ENCODE results near the gene FBXL22.

FBXL22 gene

DNA sequence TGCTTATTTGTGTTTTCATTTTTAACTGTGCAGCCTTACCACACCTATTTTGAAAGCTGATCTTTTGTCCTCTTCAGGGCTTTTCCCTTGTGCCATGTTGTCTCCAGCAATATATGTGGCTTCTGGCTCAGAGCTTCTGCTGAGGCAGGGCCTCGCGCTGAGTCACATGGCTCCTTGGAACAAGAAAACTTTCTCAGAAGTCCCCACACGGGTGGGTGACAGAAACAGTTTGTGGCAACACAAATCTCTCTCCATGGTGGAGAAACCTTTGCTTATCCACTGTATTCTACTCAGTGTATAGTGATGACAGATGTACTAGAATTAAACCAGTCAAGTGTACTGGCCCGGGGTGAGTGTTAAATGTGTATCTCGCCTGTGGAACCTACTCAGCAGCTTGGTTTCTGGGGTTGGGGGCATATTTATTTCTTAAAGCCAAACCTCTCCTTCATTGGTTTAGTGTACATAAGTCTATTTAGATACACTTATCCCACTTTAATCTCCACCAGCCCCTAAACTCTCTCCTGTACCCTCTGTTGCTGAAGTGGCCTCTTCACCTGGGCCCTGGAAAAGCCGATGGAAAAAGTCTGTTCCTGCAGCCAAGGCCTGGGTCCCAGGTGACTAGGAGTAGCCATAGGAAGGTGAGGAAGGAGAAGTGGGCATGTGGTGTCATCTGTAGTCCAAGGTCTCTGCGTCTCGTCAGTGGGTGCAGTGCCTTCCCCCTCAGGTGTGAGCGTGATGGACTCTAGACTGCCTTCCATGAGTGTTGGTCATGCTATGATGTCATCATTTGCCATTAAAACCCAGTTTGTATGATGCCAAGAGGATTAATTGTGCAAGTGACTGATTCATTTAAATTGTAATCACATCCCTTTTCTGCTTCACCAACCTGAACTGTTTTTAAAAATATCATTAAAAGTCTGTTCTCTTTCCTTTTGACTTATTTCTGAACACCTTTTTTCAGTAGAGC is 3.2 kb upstream of the FBXL22 start:
- DNase-seq (ENCODE audit: low read depth): no peak

DNA sequence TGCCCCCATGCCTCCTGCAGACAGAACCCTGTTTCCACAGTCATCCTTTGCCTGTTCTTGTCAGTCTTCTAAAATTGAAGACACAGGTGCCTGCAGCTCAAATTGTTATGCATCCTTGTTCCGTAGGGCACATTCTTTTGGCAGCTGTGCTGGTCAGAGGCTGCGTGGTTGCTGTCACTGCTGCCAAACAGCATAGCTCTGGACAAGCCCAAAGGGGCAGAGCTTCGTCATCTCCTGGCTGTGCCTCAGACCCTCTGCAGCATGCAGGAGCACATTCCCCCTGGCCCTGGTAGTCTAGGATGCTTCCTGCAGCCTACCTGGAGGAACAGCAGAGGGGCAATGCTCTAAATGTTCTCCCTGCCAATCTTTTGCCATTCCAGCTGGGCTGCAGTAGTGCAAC is 2.1 kb upstream of the FBXL22 start:
- no peak for DNase-seq (ENCODE audit: low read depth)

DNA sequence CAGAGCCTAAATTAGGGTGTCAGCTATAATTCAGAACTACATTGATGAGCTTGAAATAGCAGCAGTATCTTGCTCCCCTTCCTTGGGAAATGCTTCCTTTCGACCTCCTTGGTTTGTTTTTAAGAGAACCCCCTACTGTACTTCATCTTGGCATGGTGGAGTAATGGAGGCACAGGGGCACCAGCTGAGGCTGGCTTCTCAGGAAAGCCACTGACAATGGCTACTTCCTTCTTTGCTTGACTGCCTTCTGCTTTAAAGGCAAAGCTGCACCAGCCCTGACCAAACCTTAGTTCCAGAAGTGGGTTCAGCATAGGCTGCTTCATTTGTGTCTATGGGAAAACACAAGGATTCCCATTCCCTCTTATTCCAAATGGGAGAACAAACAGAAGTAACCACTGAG is 1.5 kb upstream of the FBXL22 start:
- no peak for DNase-seq (ENCODE audit: low read depth)

DNA sequence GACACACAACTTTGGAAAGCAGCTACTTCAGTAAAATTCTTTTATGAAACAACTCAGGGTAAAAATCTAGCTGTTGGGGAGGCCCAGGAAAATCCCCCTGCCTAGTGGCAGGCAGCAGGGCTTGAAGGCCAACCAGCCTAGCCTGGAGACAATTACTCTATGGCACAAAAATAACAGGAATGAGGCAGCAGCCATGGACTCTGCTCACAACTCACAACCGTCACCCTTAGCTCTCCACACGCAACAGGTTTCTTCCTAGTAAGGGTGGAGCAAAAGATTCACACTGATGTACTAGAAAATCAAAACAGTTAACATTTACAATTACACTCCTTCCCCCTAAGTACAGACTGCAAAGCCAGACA is 530 bp upstream of the FBXL22 start:
- no peak for DNase-seq (ENCODE audit: low read depth)

DNA sequence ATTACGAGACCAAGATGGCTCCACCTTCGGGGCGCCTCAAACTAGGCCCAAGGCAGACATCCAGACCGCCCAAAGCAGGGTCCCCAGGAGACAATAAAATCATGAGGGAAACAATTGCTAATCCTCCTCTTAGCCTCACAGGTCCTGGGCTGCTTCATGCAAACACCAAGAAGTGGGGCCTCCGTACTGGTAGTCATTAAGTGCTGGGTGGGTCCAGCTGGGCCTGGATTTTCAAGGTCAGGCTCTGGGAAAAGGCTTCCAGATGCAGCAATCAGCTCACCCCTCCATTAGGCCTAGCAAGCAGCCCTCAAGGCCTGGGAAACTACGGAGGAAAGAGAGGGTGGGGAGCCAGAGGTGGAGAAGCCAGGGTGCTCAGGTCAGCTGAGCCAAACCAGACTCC is 634 bp downstream of the FBXL22 start:
- no peak for DNase-seq (ENCODE audit: low read depth)

DNA sequence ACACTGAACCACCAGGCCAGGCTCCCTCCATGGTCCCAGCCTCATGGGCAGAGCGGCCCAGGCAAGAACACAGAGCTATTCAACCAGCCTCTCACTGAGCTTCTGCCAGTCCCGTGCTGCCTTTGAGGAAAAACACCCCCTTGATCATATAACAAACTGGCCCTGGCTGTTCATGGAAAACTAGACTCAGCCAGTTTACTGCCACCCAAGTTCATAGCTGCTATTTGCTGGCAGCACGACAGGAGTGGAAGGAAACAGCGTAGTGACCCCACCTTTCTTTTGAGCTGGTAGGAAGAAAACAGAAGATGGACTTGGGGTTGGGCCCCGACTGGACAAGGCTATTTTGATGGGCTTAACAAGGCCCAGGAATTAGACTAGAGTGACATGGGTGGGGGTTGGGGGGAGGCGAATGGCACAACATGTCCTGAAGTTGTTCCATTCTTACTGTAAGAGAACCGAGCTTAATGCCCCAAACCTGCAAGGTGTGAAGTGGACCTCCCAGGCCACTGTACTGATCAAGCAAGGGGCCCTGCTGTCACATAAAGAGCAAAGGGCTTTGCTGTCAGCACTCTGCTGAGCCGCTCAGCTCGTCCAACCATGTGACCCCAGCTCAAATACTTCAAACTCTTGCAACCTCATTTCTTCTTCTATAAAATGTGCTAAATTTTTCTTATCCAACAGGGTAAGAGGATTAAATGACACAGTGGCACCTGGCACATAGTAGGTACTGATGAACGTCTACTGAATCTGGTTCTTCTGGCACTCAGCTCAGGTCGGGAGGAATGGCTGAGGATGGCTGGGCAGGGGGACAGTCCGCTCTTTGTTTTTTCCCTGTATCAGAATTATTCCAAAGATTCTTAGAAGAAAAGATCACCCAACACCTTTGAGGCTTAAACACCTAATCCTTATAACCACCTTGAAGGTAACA is 1.6 kb downstream of the FBXL22 start:
- DNase-seq (ENCODE audit: low read depth): no peak

DNA sequence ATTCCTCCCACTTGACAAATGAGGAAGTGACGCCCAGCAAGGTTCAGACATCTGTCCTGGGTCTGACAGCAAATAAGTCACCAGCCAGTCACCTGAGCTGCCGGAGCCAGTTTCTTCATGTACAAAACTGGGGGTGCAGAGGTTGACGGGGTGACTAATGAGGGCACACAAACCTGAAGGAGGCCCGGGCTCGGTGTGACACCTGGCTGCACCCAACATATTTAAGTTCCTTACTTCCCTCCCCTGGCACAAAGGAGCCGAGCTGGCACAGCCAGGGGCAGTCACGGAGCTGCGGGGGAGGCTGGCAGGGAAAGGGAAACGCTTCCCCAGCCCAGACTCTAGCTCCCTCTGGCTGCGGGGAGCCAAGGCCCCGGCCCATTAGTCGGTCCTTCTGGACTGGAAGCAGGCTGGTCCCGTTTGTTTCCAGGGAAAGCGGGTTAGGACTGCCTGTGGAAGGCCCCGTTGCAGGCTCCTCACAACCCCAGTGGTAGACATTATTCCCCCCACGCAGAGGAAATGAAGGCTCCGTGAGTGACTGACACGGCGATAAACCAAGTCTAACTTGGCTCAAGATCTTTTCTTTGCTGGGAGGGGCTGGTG is 2.3 kb downstream of the FBXL22 start:
- DNase-seq (ENCODE audit: low read depth): no peak

DNA sequence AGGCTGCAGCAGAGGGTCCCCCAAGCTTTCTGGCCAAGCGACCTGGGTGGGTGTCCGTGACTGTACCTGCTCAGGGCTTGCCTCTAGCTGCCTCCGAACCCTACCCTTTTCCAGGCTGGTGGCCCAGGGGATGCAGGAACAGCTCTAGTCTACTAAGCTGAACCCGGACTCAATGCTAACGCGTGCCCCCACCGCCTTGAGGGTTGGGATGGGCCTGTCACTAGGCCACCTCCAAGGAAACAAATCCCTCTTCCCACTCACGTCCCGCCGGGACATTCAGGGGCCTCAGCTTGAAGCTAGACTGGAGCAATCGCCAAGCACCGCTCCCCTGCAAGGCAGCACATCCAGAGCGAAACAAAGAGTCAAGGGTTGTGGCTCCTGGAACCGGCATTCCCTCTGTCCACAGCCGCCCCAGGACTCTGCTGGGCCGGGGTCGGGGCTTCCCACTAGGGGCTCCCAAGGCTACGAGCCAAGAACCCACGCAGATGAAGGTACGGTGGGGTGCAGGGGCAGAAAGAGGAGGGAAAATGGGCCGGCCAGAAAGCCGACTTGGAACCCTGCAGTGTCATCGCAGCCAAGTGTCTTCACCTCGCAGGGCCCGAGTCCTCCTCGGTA is 2.9 kb downstream of the FBXL22 start:
- DNase-seq (ENCODE audit: low read depth): no peak

DNA sequence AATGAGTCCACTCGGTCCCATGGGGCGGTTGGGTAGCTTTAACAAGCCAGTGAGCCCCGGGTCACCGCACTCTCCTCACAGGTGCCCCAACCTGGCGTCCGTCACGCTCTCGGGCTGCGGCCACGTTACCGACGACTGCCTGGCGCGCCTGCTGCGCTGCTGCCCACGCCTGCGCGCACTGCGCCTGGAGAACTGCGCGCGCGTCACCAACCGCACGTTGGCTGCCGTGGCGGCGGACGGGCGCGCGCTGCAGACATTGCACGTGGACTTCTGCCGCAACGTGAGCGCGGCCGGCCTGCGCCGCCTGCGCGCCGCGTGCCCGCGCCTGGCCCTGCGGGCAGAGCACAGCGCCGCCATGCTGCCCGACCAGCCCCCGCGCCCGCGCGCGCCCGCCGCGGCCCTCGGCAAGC is 3.4 kb downstream of the FBXL22 start:
- peak; percentile 86 for DNase-seq (ENCODE audit: low read depth)

DNA sequence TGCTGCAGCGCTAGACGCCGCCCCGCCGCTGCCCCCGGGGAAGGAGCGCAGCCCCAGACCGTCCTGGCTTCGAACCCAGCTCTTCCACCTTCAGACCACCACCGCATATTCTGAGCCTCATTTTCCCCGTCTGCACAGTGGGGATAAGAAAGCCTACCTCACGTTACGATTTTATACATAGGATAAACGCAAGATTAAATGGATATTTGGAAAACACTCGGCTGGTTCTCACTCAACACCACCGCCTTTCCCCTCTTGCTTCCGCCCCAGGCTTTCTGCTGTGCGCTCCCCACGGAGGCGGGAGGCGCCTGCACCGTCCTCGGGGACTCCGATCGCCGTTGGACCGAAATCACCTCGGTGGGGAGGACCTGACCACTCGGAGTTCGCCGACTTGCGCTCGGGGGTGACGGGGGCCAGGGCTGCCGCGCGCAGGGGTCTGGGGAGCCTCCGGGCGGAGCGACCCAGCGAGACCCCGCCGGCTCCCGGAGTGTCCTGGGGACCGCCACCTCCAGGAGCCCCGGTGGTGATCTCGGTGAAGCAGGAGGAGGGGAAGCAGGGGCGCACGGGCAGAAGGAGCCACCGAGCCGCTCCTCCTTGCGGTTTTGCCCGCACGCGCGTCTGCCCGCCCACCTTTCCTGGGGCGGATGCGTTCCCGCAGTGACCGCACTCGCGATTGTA is 4.0 kb downstream of the FBXL22 start:
- no peak for DNase-seq (ENCODE audit: low read depth)

DNA sequence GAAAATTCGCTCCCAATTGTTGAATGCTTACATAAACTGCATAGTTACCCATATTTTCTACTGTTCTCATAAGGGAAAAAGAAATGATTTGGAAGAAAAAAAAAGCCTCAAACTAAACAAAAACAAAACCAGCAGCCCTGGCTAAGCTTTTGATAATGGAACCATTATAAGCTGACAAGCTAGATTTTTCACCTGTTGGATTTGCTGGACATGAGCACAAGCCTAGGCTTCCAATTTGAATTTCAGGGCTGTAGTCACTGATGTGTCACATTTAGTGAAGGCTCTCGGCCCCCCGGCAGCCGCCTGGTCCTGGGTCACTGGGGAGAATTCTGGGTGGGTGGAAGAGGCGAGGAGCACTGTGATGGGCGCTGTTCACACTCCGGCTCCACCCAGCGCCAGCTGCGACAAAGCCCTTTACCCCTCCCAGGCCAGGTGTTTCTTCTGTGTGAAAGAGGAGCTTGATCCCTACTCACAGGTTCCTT is 4.6 kb downstream of the FBXL22 start:
- no peak for DNase-seq (ENCODE audit: low read depth)

DNA sequence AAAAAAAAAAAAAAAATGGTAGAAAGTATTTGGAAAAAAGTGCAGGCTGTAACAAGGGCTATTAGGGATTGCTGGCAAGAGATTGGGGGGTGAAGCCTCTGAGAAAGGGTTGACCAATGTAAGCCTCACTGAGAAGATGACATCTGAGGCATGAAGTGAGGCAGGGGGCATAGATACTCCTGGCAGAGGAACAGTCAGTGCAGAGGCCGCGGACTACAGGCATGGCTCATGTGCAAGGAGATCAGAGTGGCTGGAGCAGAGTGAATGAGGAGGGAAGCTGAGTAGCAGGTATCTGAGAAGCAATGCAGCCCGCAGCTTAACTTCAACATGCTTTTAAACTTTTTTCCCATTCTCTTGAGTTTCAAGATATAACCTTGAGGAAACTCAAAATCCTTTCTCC is 5.4 kb downstream of the FBXL22 start:
- no peak for DNase-seq (ENCODE audit: low read depth)

DNA sequence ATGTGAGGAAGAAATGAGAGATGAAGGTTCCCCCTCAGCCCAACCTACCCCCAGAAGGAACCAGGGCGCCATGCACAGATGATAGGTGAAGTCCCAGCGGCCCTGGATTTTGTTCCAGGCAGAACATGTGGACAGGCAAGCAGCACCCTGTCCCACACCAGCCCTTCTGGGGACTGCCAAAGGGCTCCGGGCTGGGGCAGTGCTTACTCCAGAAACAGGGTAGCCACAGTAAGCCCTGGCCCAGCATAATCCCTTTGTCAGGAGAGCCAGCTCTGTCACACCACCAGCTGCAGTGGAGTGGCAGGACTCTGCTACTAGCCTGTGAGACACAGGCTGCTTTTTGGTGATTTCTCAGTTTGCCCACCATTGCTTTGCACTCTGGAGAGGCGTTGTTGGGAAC is 6.3 kb downstream of the FBXL22 start:
- no peak for DNase-seq (ENCODE audit: low read depth)

DNA sequence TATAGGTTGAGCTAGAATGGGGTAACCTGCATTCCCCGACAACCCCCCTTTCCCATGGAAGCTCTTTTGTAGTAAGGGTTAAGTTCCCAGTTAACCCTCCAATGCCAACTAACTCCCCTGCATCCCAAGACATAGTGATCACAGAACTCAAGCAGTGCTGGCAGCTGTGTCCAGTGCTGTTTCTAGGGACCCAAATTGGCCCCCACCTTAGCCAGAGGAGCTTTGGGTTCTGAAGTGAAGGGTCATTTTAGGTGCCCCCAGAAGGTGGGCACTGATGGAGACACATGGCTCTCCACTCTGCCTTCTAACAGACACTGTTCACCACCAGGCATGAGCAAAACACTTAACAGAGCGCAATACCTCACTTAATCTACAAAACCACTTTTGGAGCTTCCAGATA is 7.1 kb downstream of the FBXL22 start:
- no peak for DNase-seq (ENCODE audit: low read depth)

DNA sequence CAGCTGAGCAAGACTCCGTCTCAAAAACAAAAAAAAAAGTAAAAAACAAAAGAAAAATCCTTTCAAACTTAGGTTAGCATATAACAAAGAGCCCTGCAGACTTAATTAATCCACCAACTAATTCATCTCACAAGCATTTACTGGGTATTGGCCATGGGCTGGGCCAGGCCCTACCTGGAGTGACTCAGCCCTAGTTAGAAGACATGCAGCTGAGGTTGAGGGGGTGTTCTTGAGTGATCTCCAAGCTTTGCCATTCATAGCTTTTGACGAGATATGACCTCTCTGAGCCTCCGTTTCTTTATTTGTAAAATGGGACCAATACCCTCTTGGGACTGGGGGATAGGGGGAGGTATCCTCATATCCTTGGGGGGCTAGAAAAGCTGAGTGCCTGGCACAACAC is 7.8 kb downstream of the FBXL22 start:
- no peak for DNase-seq (ENCODE audit: low read depth)

DNA sequence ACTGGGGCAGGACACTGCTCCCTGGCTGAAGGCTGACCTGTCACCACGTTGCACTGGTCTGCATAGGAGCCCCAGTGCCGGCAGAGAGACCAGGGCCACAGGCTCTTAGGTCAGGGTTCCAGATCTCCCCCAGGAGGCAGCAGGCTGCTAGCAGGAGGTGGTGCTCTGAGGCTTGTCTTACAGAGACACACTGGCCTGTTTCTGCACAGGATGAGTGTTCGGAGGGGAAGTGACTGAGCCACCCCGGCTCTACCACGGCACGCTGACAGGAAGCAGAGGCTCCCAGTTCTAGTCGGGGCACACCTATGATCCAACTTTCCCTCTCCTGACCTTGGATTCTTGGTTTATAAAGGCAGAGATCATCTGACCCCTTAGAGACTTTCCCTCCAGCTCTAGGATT is 8.6 kb downstream of the FBXL22 start:
- DNase-seq (ENCODE audit: low read depth): no peak

DNA sequence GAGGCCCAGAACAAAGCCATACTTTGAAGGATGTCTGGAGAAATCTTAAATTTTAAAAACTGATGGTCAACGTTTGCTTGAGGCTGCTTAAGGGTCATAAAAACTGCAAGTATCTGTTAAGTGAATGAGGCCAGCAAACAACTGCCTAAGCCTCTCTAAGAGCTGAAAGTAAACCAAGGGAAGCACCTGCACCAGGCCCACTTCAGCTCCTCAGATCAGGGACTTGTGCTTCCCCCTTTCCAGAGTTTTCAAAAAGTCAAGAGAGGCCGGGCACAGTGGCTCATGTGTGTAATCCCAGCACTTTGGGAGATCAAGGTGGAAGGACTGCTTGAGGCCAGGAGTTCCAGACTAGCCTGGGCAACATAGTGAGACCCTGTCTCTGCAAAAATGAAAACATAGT is 9.1 kb downstream of the FBXL22 start:
- no peak for DNase-seq (ENCODE audit: low read depth)

DNA sequence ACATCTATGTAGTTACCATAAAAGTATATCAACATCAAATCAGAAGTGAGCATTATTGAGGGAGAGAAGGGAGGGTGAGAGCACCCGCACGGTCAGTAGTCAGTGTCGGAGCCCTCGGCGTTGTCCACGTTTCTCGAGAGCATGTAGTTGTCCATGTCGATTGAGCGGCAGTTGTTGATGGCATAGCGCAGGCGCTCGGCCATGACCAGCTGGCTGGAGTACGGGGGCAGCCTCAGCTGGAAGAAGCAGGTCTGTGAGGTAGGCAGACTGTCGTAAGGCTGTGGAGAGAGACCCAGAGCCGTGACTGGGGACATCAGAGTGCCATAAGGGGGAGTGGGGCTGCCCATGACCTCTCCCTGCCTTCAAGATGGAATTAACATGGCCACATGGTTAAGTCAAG is 11.8 kb downstream of the FBXL22 start:
- DNase-seq (ENCODE audit: low read depth): no peak

DNA sequence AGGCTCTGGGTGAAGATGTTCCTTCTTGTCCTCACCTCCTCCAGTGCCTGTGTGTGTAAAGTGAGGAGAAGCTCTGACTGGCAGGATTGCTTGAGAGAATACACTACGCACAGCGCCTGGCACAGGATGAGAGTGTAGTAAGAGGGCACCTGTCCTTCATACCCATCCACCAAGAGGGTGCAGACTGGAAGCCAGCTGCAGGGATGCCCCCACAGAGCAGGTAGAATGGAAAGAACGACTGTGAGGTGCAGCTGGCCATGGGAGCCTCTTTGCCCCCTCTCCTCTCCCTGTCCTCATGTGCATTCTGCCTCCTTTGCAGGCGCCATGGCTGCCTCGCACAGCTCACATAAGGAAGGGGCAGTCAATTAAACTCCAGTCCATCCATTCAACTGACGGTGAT is 12.3 kb downstream of the FBXL22 start:
- no peak for DNase-seq (ENCODE audit: low read depth)

DNA sequence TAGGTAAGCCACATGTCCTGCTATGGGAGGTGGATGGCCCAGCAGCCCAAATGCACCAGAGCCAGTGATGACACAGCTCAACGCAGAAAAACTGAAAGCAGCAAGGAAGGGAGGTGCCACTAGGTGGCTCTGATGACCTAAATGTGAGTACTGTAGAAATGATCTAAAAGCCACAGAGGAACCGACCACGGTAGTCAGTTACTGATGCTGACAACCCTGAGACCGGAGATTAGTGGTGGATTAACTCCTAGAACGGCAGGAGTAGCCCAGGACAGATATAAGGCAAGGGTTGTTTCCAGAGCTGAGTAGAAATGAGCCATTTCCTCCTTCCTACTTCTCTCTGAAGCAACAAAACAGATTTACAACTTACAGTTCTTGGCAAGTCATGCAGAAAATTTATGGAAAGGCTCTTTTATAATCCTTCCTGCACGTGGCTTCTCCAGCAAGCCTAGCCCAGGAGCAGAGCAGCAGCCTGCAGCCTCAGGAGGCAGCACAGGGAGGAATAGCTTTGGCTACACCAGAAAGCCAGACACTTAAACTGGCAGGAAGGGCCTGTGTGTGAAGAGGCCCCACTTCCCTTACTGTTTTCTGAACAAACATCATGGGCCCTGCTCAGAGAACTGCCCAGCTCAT is 13.1 kb downstream of the FBXL22 start:
- peak; percentile 49 for DNase-seq (ENCODE audit: low read depth)

DNA sequence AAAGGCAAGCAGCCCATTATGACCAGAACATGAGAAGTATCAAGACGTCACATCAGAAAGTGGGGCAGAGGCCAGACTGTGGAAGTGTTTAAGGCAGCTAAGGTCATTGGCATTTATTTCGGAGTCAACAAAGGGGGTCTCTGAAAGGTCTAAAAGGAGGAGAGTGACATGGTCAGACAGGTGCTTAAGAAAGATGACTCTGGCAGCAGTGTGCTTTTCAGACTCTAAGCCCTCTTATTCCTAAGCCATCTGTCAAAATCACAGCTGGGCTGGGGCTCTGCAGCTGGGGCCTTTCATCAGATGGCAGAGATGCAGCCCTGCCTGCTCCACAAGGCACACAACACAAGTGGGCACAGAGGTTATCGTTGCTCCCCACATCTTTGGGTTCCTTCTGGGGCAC is 14.0 kb downstream of the FBXL22 start:
- DNase-seq (ENCODE audit: low read depth): no peak

Data from stimulated activated CD8-positive, alpha-beta memory T cell treated with anti-CD3 and anti-CD28 coated beads, Interleukin-12 subunit alpha, Interleukin-12 subunit beta, amount 100 ng/mL, for 4 hours (primary cell).